OCI-LY1 (cell line): ENCODE results near the gene CTCFL.

Experiments
- H2AFZ ChIP-seq: fragments of 200-600 bp; sonication (generic), shearing (Covaris generic); 2 replicates; pipeline ENCODE4 v1.6.0; 2014; ENCODE audit warnings: antibody characterized with exemption, mild to moderate bottlenecking, low read length
- H3F3A ChIP-seq: fragments of 200-600 bp; sonication (generic), shearing (Covaris generic); 2 replicates; pipeline ENCODE4 v1.6.0; 2014; ENCODE audit warnings: mild to moderate bottlenecking, antibody characterized with exemption, low read length, moderate library complexity; ENCODE audit not compliant: insufficient read depth
- H3K27ac ChIP-seq: fragments of 200-600 bp; sonication (generic); 2 replicates; pipeline ENCODE4 v1.5.1; 2014; ENCODE audit warnings: low read length, mixed run types, mild to moderate bottlenecking, low read depth; ENCODE audit not compliant: poor library complexity, severe bottlenecking
- H3K27me3 ChIP-seq: fragments of 200-600 bp; sonication (generic); 2 replicates; pipeline ENCODE4 v1.6.0; 2014; ENCODE audit warnings: antibody characterized with exemption, mild to moderate bottlenecking, low read length, moderate library complexity; ENCODE audit not compliant: insufficient read depth
- H3K36me3 ChIP-seq: fragments of 200-600 bp; sonication (generic); 2 replicates; pipeline ENCODE4 v1.6.1; 2014; ENCODE audit warnings: mild to moderate bottlenecking, antibody characterized with exemption, low read length, moderate library complexity, mixed read lengths; ENCODE audit not compliant: insufficient read depth
- H3K4me1 ChIP-seq: fragments of 200-600 bp; sonication (generic); 2 replicates; pipeline ENCODE4 v1.5.1; 2014; ENCODE audit warnings: mild to moderate bottlenecking, low read length, moderate library complexity; ENCODE audit not compliant: insufficient read depth, severe bottlenecking
- H3K4me2 ChIP-seq: fragments of 200-600 bp; sonication (generic), shearing (Covaris generic); 2 replicates; pipeline ENCODE4 v1.6.1; 2014; ENCODE audit warnings: low read length
- H3K4me3 ChIP-seq: fragments of 200-600 bp; sonication (generic); 2 replicates; pipeline ENCODE4 v1.5.1; 2014; ENCODE audit warnings: low read length, low read depth, mild to moderate bottlenecking, mixed read lengths; ENCODE audit not compliant: poor library complexity, severe bottlenecking
- H3K79me2 ChIP-seq: fragments of 200-600 bp; shearing (Covaris generic); 2 replicates; pipeline ENCODE4 v1.6.1; 2016; ENCODE audit warnings: mixed run types, low read length, mixed read lengths; ENCODE audit not compliant: insufficient read depth
- H3K9ac ChIP-seq: fragments of 200-600 bp; sonication (generic), shearing (Covaris generic); 2 replicates; pipeline ENCODE4 v1.6.1; 2014; ENCODE audit warnings: mild to moderate bottlenecking, low read length, mixed read lengths
- H3K9me2 ChIP-seq: fragments of 200-600 bp; sonication (generic), shearing (Covaris generic); 2 replicates; pipeline ENCODE4 v1.6.1; 2014; ENCODE audit warnings: low read depth, mild to moderate bottlenecking, low read length, mixed read lengths
- H3K9me3 ChIP-seq: fragments of 200-600 bp; shearing (Covaris generic); 2 replicates; pipeline ENCODE4 v1.6.1; 2014; ENCODE audit warnings: low read length, mixed read lengths
- H4K20me1 ChIP-seq: fragments of 200-600 bp; sonication (generic), shearing (Covaris generic); 2 replicates; pipeline ENCODE4 v1.6.0; 2016; ENCODE audit warnings: mild to moderate bottlenecking, low read length; ENCODE audit not compliant: insufficient read depth
- CTCF ChIP-seq: fragments of 200-600 bp; sonication (generic), shearing (Covaris generic); IDR thresholded peaks from 2 replicates; pipeline ENCODE4 v1.5.1; 2017; ENCODE audit warnings: mild to moderate bottlenecking, antibody characterized with exemption, low read length, moderate library complexity, mixed read lengths
- EZH2 ChIP-seq: fragments of 200-600 bp; sonication (generic), shearing (Covaris generic); IDR thresholded peaks from 2 replicates; pipeline ENCODE4 v1.8.0; 2017; ENCODE audit warnings: borderline replicate concordance, mixed run types, mild to moderate bottlenecking, antibody characterized with exemption, low read length, moderate library complexity, mixed read lengths

Gene CTCFL

GRCh38 chr20:57526885-57527460, 2.0 kb upstream of the CTCFL start:
- Histone ChIP-seq H3K9me3 (no peaks in the 10 kb centered on the region), H2AFZ (no peak overlapping the region), H3K36me3 (no peaks in the 10 kb centered on the region), H3K9ac (no peak overlapping the region), H3K79me2 (no peaks in the 10 kb centered on the region), H3K27ac (no peak overlapping the region), H3K27me3 (no peaks in the 10 kb centered on the region), H4K20me1 (no peaks in the 10 kb centered on the region), H3K4me3 (no peak overlapping the region), H3K9me2 (no peaks in the 10 kb centered on the region), H3K4me2 (no peak overlapping the region), H3F3A (no peaks in the 10 kb centered on the region), H3K4me1 (no peaks in the 10 kb centered on the region)
- no peak for TF ChIP-seq CTCF
- TF ChIP-seq EZH2, result no peak

- peak; percentile 61 for TF ChIP-seq CTCF
- TF ChIP-seq EZH2, result no peak
- Histone ChIP-seq H3K4me2 (no peak overlapping the region), H2AFZ (no peak overlapping the region), H3K27me3 (no peaks in the 10 kb centered on the region), H3K9ac (no peak overlapping the region), H3K36me3 (no peaks in the 10 kb centered on the region), H3K79me2 (no peaks in the 10 kb centered on the region), H3F3A (no peaks in the 10 kb centered on the region), H3K4me3 (no peak overlapping the region), H4K20me1 (no peaks in the 10 kb centered on the region), H3K27ac (no peak overlapping the region), H3K9me2 (no peaks in the 10 kb centered on the region), H3K9me3 (no peaks in the 10 kb centered on the region), H3K4me1 (no peaks in the 10 kb centered on the region)
These were observed 1.3 kb upstream of the CTCFL start for GRCh38 chr20:57526087-57526884.

- Histone ChIP-seq H3K27me3 (no peaks in the 10 kb centered on the region), H3K9me3 (no peaks in the 10 kb centered on the region), H3F3A (no peaks in the 10 kb centered on the region), H3K36me3 (no peaks in the 10 kb centered on the region), H3K9me2 (no peaks in the 10 kb centered on the region), H3K27ac (no peak overlapping the region), H3K4me3 (no peak overlapping the region), H4K20me1 (no peaks in the 10 kb centered on the region), H3K9ac (no peak overlapping the region), H3K4me1 (no peaks in the 10 kb centered on the region), H2AFZ (no peak overlapping the region), H3K4me2 (no peak overlapping the region), H3K79me2 (no peaks in the 10 kb centered on the region)
- TF ChIP-seq CTCF (no peak), EZH2 (no peak)
These were observed 567 bp upstream of the CTCFL start for GRCh38 chr20:57525328-57526086.
